Vagina (tissue), 2 donors: ENCODE results near the gene VPS33B.

Source experiments
- POLR2A ChIP-seq, 2 donors: fragments of 450-650 bp; IDR thresholded peaks; one replicate each; pipeline ENCODE4 v1.6.1; 2017; ENCODE audit warnings: antibody characterized with exemption in 2 of 2, mild to moderate bottlenecking in 2 of 2, moderate library complexity in 2 of 2
- POLR2AphosphoS5 ChIP-seq, 2 donors: sonication (generic); formaldehyde crosslinking; IDR thresholded peaks; one replicate each; pipeline ENCODE4 v1.9.0; 2017; ENCODE audit warnings: antibody characterized with exemption in 2 of 2, mild to moderate bottlenecking in 2 of 2, low read depth in 1 of 2; ENCODE audit not compliant: insufficient read depth in 1 of 2
- TF ChIP-seq, protein P1 (sequence below), 3 experiments: fragments of 450-650 bp in 2 of 3; fragments of 200-600 bp in 1 of 3; sonication (generic) in 1 of 3; IDR thresholded peaks; one replicate each; pipeline ENCODE4 v1.5.1; 2017 to 2019; ENCODE audit warnings: antibody characterized with exemption in 3 of 3, mild to moderate bottlenecking in 2 of 3, moderate library complexity in 2 of 3

GRCh38 chr15:90952901-90953677, 69.3 kb downstream of the VPS33B start:
- TF ChIP-seq, protein P1, sequence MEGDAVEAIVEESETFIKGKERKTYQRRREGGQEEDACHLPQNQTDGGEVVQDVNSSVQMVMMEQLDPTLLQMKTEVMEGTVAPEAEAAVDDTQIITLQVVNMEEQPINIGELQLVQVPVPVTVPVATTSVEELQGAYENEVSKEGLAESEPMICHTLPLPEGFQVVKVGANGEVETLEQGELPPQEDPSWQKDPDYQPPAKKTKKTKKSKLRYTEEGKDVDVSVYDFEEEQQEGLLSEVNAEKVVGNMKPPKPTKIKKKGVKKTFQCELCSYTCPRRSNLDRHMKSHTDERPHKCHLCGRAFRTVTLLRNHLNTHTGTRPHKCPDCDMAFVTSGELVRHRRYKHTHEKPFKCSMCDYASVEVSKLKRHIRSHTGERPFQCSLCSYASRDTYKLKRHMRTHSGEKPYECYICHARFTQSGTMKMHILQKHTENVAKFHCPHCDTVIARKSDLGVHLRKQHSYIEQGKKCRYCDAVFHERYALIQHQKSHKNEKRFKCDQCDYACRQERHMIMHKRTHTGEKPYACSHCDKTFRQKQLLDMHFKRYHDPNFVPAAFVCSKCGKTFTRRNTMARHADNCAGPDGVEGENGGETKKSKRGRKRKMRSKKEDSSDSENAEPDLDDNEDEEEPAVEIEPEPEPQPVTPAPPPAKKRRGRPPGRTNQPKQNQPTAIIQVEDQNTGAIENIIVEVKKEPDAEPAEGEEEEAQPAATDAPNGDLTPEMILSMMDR (IDR thresholded peaks at IDR 0.05): no peak
- TF ChIP-seq POLR2A (IDR thresholded peaks at IDR 0.05): no peak
- no peak for TF ChIP-seq POLR2AphosphoS5 (IDR thresholded peaks at IDR 0.05; ENCODE audit: insufficient read depth in 1 of 2, low read depth in 1 of 2)
